NCI-H1092 (cell line): ENCODE data around the gene ARID1A.

ENCODE experiments used
- DNase-seq: peaks from one replicate; lab custom pipeline; 2025; lab: John Stamatoyannopoulos, UW

Gene ARID1A

GRCh38 chr1:26827663-26828062, 131.8 kb downstream of the ARID1A start:
- no peak for DNase-seq

- DNase-seq, result no peak
These were observed 132.7 kb downstream of the ARID1A start for GRCh38 chr1:26828411-26828991.

GRCh38 chr1:26829184-26829911, 133.5 kb downstream of the ARID1A start:
- no peak for DNase-seq

- DNase-seq, result no peak
These were observed 135.2 kb downstream of the ARID1A start for GRCh38 chr1:26831059-26831458.
